SIG-M5 treated with dmso at 0.1 percent for 504 hours (cell line): ENCODE measurements around the gene FLNB.

ENCODE experiments used
- DNase-seq: peaks from one replicate; lab custom pipeline; 2025; ENCODE audit not compliant: unreplicated experiment; lab: John Stamatoyannopoulos, UW

Gene FLNB

DNA sequence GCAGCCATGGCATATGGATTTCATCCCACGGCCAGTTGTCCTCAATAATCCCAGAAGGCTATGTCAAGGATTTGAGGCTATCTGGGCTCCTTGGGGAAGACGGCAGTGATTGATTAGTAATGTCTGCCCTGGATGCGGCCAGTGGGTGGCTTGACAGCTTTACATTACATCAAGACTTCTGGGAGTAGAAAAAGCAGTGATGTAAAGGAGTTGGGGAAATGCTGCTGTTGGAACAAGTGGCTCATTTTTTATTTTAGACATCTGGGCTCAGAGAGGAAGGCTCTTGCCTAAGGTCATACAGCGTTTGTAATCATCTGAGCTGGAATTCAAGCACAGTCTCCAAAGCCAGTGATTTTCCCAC lies 94.1 kb downstream of the FLNB start:
- DNase-seq, result no peak

DNA sequence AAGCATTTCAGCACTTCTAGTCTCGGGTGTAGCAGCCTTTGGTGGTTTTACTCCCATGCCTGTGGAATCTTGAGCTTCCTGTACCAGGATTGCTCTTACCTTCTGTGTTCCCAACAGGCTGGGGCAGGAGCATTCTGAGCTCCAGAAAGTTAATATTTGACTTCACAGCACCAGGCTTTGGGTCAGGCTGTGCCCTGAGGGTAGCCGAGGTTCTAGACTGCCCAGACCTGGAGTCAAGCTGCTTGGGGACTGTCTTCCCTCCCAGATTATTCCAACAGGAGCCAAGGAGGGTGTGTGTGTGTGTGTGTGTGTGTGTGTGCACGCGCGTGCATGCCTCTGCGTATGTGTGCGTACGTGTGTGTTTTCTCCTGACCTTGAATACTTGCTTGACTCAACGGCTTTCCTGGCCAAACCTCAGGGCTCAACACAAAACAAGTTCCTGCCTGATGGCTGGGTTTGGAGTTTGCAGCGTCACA lies 94.8 kb downstream of the FLNB start:
- no peak for DNase-seq

DNA sequence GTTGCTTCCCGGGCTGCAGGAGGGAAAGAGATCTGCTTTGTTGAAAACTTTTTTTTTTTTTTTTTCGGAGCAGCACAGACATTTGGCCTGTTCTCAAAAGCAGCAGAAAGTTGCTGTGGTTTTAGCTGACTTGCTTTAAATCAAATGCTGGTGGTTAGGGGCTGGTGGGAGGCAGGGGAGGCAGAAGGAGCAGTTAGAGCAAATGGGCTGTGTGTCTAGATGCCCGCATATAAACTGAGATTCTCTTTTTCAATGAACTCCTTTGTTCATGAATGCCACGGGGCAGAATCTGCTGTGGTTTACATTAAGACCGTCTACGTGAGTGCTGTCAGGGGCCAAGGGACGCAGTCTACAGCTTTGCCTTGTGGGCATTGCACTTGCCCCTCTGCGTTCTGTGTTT lies 95.9 kb downstream of the FLNB start:
- no peak for DNase-seq

DNA sequence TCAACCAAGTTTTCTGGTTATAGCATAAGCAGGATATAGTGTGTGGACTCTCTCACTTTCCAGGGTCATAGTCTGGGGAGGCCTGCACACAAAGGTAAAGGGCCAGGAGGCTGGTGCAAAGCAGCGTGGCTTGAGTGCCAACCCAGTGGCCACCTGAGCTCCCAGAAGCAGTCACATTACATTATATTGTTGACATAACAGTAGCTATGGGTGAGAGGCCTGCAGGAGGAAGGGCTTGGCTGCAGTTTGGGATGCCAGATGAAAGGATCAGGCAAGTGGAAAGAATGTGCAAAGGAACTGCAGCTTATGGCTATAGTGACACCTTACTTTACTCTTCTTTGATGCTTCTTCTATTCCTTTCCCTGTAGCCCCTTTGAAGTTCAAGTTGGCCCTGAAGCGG lies 96.5 kb downstream of the FLNB start:
- DNase-seq, result no peak

DNA sequence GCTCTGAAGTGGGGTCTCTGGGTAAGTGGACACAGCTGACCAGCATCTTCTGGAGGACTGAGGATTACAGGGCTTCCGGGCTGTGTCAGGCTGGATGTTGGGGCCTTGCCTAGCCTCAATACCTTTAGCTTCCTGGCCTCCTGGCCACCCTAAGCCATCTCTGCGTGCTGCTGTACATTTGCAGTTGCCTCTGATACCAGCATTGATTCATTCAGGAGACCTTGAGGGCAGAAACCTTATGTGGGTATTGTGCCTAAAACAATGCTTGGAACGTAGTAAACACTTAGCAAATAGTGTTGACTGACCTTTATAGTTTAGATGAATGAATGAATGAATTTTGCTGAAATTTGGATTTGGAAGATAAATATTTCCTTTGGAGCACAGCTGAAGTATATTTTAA lies 97.0 kb downstream of the FLNB start:
- no peak for DNase-seq

DNA sequence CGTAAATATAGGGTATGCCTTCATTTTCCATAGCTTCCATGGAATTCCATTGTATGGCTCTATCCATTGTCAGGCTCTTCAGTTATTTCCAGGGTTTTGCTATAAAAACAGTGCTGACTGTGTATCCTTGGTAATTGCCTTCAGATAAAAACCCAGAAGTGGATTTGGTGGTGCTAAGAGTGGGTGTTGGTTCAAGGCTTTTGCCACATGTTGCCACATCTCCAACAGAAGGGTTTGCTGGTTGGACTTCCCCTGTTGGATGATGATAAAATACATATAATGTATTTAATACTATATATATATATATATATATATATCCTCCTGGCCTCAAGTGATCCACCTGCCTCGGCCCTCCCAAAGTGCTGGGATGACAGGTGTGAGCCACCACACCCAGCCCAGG lies 97.8 kb downstream of the FLNB start:
- no peak for DNase-seq

DNA sequence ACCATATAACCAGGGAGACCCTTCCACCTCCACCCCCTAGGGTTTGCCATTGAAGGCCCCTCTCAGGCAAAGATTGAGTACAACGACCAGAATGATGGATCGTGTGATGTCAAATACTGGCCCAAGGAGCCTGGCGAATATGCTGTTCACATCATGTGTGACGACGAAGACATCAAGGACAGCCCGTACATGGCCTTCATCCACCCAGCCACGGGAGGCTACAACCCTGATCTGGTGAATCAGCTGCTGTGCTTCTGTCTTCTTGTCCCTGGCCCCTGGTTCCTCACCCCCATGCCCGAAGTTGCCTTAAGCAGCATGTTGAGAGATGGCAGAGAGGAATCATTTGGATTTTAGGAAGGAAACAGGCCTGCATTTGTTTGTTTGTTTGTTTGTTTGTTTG lies 98.4 kb downstream of the FLNB start:
- no peak for DNase-seq

DNA sequence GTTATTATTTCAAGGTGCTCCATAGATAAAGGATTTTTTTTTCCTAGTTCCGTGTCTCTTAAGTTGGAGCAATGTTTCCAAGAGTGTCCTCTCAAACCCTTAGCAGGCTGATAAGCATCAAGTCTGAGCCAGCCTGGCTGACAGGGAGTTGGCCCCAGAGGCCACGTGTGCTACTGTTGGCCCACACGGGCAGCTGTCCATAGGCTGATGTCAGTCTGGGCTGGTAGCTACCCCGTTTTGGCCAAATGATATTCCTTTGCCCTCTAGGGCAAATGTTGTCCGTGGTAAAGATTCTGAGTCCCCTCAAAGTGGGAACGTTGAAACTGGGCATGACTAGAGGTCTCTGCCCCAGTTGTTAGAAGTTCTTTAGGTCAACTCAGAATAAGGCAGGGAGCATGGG lies 99.4 kb downstream of the FLNB start:
- DNase-seq, result no peak

DNA sequence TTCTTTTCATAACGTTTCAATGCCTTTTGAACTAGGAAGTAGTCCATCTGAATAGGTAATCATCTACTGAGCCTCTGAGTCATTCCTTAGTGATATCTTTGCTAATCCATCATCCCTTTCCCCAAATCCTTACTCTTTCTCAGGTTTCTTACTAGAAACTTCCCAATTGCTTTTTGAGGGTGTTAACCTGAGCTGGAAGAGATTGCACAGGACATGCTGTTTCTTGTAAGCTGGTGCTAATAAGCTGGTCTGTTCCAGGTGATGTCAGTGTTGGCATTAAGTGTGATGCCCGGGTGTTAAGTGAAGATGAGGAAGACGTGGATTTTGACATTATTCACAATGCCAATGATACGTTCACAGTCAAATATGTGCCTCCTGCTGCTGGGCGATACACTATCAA lies 101.5 kb downstream of the FLNB start:
- no peak for DNase-seq

DNA sequence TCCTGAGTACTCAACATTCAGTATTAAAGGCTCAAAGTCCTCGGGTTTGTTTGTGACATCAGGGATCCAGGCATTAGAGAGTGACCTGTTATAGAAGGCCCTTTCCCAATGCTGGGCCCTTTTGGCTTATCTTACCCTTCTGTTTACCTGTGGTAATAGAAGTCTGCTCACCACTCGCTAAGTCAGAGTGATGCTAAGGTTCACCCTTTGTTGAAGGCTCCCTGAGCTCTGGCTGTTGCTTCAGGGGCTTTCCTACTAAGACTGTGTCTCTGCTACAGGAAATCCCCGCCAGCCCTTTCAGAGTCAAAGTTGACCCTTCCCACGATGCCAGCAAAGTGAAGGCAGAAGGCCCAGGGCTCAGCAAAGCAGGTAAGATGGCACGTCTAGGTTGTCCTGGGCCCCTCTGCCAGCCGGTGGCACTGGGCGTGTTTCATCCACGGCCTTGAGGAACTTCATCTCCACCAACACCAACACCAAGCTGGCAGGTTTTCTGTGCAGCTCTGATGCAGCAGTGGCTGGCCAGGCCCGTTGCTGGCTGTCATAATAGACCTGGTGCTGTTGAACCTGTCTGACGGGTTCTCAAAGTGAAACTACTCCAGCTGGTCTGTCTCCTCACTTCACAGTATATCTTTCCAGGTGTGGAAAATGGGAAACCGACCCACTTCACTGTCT lies 103.4 kb downstream of the FLNB start:
- no peak for DNase-seq

DNA sequence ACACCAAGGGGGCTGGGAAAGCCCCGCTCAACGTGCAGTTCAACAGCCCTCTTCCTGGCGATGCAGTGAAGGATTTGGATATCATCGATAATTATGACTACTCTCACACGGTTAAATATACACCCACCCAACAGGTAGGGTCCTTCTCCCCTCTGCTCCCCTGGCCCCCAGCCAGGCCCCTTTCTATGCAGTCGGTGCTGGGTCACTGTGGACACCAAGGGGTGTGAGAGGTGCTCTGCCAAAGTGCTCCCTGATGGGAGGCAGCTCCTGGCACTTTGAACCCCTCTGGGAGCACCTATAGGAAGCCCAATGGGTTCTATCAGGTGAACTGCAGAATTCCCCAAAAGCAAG lies 103.9 kb downstream of the FLNB start:
- no peak for DNase-seq

DNA sequence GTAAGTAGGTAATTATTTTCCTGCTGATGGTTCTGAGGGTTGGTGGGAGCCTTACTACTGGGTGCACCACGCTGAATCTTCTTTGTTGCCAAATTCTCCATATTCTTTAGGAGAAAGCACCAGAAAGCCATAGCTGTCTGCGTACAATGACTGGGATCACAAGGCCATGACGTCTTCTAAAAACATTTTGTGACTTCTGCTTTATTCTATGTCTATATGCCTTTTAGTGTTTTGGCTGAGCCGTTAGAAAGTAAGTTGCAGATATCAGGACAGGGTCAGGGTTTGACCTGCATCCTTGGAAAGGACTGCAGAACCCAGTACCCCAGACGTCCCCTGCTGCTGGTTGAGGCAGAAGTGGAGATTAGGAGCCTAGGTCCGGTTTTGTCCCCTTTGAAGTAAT lies 107.0 kb downstream of the FLNB start:
- DNase-seq, result no peak

DNA sequence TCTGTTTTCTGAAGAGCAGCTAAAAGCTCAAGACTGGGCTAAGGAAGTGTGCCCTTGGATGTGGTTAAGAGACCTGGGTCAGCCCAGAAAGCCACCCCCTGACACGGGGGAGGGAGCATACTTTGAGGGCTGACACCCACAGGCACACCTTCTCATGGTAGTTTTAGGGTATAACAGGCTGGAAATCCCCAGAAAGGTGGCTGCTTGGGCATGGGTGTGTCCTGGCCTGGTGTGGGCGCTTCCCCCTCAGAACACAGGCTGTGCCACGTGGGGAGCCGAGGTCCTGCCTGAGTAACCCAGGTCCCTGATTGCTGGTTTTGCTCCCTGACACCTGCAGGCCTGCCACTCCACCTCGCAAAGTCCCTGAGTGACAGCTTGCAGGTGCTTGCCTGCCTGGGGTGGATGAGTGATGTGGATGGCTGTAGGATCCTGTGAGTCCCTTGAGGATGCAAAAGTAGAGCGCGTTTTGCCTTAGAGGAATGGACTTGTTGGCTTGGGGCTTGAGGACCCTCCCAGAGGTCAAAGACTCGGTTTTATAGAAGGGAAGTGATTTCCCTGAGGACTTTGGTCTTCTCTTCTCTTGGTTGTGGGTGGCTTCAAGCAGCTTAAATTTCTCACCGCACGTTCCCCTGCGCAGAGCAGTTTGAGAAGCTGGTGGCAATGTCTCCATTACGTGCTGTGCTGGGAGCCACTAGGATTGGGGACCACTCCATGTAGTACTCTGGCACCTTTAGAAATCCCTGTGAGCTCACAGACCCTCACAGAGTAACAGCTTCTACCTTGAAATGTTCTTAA lies 108.1 kb downstream of the FLNB start:
- no peak for DNase-seq

DNA sequence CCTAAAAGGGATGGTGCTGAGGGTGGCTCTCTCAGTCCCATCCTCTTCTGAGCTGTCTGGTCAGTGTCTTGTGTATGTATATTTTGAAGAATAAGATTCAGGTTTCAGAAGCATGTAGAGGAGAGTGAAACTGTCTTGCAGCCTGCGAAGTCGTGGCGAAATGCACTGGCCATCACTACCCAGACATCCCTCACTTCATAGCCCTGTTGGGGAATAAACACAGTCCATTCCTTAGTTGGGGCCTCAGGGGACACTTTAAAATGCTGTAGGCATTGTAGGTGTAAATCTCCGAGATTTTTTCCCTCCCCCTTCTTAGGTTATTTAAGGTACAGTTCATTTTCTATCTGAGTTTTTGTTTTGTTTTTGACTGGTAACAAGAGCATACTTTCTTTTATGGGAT lies 108.8 kb downstream of the FLNB start:
- no peak for DNase-seq

DNA sequence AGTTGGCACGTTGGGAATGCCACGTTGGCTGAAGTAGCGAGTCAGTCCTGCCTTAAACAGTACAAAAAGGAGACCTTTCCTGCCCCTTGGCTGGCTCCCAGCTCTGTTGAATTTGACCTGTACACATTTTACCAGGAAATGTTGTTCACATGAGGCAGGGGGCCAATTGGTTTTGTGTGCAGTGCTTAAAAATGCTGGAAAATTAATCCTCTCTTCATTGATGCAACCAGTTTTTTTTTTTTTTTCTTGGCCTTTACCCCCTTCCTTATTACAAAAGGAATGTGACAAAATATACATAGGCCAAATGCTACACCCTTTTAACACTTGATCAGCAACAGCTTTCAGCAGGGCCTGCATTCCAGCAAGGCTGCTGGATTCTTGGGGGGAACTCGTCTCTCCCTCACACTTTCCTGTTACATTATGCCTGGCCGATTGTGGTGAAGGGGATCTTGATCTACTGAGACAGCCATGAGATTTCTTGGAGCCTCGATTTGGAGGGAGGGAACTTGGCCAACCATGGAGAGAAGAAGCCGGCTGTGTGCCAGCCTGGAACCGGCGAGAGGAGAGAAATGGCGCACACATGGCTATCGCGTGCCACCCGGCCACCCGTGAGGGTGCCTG lies 109.4 kb downstream of the FLNB start:
- DNase-seq, result no peak

DNA sequence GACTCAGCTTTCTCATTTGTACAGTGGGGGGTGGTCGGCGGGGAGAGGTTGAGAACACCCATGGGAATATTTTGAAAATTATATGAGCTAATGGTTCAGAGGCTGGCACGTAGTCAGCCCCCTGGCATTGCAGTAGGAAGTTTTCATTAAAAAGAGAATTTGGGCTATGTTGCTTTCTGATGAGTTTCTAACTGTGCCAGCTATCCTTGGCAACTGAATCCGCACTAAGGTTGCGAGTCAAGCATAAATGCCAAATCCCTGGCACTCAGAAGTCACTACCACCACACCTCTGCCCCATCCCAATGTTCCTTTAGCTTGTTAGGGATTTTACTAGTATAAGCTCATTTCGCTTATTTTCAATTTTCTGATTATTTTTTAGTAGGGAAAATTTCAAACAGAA lies 111.0 kb downstream of the FLNB start:
- DNase-seq, result no peak

DNA sequence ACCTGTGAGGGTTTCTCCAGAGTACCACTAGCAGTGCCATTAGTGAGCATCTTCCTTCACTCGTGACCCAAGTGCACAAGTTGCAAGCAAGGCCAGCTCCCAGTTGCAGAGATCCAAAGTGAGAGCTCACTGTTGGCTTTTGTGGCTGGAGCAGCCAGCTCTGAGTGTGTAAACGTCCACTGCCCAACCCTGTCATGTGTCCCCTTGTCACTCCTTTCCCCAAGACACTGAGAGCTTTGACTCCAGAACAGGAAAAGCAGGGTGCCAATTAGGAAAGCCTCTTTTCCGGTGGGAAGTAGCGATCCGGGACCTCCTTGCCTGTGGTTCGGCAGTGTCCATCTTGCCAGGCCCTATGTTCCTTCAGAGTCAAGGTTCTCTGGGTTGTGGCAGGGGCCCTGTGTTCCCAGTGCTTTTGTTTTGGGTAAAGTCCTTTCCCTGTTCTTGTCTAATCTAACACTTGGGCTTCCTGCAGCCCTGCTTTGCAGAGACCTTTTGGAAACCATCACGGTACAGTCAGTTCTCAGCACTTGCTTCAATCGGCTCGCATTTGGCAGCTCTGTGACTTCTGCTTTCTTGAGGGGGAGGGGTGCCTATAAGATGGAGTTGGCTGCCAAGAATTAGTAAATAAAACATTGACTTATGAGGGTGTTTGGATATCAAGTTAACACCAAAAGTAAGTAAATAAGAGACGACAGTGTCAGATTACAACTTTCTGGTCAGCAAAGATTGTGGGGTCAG lies 112.0 kb downstream of the FLNB start:
- no peak for DNase-seq

DNA sequence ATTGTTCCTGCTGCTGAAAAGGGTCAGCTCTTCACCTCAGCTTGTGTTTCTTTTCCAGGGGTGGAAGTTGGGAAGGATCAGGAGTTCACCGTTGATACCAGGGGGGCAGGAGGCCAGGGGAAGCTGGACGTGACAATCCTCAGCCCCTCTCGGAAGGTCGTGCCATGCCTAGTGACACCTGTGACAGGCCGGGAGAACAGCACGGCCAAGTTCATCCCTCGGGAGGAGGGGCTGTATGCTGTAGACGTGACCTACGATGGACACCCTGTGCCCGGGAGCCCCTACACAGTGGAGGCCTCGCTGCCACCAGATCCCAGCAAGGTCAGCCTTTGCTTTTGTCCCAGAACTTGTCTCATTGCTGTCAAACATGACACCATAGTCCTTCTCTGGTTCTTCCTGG lies 113.0 kb downstream of the FLNB start:
- DNase-seq, result no peak

DNA sequence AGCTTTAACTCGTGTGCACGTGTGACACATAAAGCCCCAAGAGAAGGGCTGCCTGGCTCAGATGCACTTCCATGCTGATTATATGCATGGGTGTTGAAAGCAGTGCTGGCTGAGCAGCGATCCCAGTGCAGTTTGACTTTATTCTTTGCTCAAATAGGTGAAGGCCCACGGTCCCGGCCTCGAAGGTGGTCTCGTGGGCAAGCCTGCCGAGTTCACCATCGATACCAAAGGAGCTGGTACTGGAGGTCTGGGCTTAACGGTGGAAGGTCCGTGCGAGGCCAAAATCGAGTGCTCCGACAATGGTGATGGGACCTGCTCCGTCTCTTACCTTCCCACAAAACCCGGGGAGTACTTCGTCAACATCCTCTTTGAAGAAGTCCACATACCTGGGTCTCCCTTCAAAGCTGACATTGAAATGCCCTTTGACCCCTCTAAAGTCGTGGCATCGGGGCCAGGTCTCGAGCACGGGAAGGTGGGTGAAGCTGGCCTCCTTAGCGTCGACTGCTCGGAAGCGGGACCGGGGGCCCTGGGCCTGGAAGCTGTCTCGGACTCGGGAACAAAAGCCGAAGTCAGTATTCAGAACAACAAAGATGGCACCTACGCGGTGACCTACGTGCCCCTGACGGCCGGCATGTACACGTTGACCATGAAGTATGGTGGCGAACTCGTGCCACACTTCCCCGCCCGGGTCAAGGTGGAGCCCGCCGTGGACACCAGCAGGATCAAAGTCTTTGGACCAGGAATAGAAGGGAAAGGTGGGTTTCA lies 114.9 kb downstream of the FLNB start:
- DNase-seq, result no peak

DNA sequence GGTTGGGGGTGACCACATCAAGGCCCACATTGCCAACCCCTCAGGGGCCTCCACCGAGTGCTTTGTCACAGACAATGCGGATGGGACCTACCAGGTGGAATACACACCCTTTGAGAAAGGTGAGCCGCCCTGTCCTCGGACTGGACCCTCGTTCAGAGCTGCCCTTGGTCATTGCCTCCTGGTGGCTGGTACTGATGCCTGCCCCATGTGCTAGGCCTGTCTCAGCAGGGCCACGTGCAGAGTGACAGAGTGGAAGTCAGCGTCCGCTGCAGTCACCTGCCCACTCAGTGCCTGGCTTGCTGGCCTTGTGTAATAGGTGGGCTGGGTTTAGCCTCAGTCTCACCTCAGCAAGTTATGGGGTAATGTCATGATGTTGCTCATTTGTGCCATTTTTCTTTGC lies 116.2 kb downstream of the FLNB start:
- no peak for DNase-seq
